CD4-positive, alpha-beta T cell treated with Interleukin-2 at 100 ng/mL for 4 hours (primary cell): ENCODE data around the gene LYL1.
A peak's percentile ranks its signal among the peaks of the same experiment; 100 is the strongest.

ENCODE experiments used
- DNase-seq: peaks from one replicate; pipeline ENCODE4 v3.0.0-alpha.2; 2020; ENCODE audit warnings: low spot score

LYL1 gene

GRCh38 chr19:13129384-13129783, 26.7 kb upstream of the LYL1 start:
- no peak for DNase-seq

DNA sequence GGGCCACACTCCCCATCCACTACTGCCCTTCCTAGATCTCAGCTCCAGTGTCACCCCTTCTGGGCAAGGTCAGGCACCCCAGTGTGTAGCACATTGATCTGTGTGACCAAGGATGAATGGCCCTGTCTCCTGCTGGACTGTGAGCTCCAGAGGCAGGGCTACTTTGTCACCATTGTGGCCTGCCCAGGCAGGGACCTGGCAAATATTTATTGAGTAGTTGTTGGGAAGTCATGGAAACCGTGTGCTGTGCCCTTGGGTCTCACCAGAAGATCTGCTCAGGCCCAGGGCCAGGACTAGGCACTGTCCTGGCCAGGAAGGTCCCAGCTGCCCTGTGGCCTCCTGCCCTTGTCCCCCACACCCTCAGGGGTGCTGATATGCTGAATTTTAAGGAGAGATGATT, 25.9 kb upstream of the LYL1 start:
- DNase-seq = no peak

DNA sequence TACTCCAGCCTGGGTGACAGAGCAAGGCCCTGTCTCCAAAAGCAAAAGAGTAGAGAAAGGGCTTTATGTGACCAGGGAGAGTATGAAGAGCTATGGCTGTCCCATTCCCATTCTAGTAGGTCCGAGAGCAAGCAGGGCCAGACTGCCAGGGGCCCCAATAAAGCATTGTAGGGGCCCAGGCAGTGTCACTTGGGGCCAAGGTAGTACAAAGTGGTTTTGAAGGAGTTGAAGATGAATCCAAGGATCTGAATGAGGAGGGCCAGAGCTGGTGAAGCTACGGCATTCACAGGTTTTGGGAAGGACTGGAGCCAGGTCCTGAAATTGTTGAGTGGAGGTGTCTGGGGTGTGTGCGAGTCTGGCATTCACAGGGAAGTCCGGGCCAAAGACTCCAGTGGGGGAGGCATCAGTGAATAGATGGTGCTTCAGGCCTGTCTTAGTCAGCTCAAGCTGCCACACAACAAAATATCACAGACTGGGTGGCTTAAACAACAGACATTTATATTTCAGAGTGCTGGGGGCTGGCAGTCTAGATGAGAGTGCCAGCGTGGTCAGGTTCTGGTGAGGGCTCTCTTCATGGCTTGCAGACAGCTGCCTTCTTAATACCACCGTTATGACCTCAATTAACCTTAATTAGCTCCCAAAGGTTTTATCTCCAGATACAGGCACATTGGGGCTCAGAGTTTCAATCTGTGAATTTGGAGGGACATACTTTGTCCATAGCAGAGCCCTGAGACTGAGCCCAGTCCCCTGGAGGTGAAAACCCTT, 25.3 kb upstream of the LYL1 start:
- DNase-seq = no peak

DNA sequence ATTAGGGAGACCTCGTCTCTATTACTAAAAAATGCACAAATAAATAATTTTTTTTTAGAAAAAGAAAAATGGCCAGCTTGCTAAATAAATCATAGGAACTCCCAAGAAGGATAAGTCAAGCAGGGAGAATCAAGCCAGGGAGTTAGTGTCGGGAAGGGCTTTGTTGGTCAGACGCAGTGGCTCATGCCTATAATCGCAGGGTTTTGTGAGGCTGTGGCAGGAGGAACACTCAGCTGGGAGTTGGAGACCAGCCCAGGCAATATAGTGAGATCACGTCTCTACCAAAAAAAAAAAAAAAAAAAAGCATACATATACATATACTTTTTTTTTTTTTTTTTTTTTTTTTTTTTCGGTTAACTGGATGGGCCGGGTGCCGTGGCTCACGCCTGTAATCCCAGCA, 24.4 kb upstream of the LYL1 start:
- DNase-seq = no peak

DNA sequence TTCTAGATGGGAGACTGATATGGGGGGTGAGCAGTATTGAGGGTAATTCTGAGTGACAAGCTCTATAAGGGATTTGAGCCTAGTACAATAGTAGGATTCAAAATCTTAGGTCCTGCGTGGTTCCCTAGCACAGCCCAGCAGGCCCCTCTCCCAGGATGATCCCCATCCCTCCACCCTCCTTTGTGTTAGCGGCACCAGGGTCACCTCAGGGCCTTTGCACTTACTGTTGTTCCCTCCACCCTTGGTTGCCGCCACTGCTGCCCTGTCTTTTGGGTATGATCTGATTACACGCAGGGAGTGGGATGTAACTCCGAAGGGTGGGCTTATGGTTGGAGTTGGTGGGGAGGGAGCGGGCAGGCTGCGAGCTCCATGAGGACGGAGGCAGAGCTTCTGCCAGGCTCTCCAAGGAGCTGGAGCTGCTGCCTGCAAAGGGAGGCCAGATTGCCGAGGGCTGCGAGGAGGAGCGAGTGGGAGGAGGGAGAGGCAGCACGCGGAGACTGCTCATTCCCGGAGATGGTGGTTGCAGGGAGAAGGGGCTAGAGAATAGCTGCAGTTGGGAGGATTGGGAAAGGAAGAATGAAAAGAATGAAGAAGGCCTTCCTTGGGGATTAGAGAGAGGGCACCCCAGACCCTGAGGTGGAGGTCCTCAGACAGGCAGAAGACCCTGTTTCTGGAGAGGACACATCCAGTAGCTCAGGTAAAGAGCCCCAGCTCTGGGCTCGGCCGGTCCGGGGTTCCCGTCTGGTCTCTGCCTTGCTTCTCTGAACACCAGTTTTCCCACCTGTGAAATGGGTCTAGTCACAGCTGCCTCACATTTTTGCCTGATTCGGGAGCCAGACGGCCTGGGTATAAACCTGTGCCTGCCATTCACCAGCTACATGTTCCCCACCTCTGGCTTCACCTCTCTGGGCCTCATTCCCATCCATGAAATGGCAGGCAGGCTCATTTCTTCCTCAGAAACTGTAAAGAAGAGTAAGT, 20.6 kb upstream of the LYL1 start:
- no peak for DNase-seq

DNA sequence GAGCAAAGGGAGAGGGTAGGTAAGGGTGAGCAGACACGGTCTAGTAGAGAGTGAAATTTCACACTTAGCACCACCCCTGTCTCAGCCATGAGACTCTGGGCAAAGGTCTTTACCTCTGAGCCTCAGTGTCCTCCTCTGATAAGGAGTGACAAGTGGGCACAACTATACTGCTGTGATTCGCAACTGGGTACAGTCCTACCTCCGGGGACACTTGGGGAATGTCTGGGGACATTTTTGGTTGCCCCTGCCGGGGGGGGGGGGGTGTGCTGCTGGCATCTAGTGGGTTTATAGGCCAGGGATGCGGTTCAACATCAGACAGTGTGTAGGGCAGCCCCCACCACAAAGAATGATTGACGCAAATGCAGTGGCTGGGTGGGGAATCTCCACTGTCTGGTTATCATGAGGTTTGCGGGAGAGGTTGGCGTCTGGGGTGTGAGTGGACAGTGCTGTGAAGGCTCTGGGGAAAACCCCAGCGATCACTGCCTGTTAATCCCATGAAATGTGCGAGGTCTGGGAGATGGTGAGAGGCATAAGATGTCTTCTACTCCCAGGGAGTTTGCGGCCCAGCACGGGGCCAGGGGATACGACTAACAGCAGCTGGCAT, 19.7 kb upstream of the LYL1 start:
- peak; percentile 14 for DNase-seq

- peak; percentile 32 for DNase-seq
Observed at GRCh38 chr19:13121551-13122274, 19.1 kb upstream of the LYL1 start.

DNA sequence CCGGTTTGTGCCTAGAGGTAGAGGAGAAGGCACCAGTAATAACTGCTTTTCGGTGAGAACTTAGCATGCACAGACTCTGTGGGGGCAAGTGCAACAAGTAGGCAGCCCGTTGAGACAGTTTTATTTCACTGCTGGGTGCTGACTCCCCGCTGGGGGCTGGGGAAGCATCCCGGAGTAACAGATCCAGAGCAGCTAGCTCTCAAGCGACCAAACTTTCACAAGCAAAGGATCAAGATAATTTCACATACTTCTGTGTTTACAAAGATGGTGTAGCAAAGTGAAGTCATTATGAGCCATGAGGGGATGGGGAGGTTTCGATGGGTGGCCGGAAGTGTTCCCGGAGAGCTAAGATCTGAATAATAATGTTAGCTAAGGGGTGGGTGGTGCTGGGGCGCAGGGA, 18.2 kb upstream of the LYL1 start:
- no peak for DNase-seq

GRCh38 chr19:13120031-13120430, 17.4 kb upstream of the LYL1 start:
- no peak for DNase-seq

- DNase-seq = no peak
Observed at GRCh38 chr19:13119627-13120026, 17.0 kb upstream of the LYL1 start.

DNA sequence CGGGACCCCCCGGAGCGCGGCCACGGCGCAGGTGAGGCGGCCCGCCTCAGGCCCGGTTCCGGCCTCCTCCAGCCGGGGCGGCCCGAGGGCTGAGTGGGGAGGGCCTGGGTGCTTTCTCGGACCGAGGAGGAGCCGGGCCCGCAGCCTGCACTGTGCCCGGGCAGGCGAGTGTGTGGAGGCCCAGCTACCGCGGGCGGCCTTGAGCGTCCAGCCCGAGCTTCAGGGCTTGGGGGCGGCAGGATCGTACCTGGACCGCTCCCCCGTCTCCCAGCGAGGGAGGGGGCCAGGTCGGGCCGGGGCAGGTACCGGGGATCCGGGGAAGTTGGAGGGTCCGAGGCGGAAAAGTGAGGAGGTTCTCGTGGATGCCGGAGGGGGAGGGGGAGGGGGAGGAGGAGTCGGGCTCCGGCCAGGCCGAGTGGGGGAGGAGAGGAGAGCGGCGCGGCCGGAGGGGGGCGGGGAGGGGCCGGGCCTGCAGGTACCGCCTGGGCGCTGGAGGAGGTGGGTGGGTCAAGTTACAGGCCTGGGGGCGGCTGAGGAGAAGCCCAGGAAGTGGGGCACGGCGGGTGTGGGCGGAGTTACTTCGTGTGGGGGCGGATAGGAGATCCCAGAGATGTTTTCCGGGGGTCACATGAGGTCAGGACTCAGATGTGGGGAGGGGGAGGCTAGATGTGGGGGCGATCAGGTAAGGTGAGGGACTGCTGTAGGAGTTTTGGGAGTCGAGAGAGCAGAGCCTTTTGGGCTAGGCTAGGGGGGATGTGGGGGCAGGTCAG, 16.0 kb upstream of the LYL1 start:
- peak; percentile 23 for DNase-seq

- peak; percentile 89 for DNase-seq
Observed at GRCh38 chr19:13117772-13118423, 15.2 kb upstream of the LYL1 start, which contains the start of gene NACC1. Gene NACC1 (plus strand): TSS chr19:13118264. CDS start chr19:13135208, 16,944 bp downstream.

GRCh38 chr19:13117176-13117771, 14.6 kb upstream of the LYL1 start:
- peak; percentile 17 for DNase-seq

GRCh38 chr19:13116282-13117175, 13.9 kb upstream of the LYL1 start, which contains the start of gene TRMT1:
Gene TRMT1 (minus strand): TSS chr19:13116740. CDS start chr19:13116399, 341 bp downstream.
- peak; percentile 92 for DNase-seq

GRCh38 chr19:13115936-13116281, 13.3 kb upstream of the LYL1 start:
- DNase-seq = no peak

DNA sequence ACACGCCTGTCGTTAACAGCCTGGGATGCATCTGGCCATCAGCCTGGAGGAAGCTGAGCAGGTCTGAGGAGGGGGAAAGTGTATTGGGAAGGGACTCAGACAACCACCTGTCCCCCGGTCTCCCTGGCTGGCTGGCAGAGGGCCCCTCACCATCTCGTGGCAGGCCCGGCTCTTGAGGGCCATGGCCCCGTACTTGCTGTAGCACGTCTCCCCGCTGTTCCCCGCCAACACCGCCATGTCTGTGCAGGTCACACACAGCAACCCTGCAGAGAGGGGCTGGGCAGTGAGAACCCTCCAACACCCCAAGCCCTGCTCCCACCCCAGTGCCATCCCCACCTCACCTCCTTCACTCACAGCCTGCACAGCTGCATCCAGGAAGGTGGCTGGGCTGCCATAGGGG, 9.9 kb upstream of the LYL1 start:
- no peak for DNase-seq

DNA sequence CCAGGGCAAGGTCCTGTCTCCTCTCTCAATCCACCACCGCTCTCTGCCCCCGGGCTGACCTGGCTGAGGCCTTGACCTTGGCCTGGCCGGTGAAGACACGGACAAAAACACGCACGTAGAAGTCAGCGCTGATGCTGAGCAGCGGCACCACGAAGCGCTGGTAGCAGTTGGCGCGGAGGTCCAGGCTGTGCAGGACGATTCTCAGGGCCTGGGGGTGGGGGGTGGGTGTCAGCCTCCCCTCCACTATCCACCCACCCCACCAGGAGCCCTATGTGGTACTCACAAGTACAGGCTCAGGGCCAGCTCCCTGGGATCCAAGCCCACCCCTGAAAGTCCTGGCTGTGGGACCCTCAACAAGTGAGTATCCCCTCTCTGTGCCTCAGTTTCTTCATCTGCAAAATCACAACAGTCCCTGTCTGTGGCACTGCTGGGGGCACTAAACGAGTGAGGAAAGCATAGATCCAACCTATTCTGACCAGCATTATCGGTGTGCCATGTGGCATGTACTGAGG, 7.5 kb upstream of the LYL1 start:
- DNase-seq = no peak

GRCh38 chr19:13109361-13110098, 6.9 kb upstream of the LYL1 start:
- DNase-seq = no peak
